SU-DHL-6 (cell line): Measurements from ENCODE around the gene SYNDIG1.

Experiments used
- EZH2phosphoT487 ChIP-seq: fragments of 200-600 bp; sonication (generic), shearing (Covaris generic); conservative IDR thresholded peaks from 2 replicates; pipeline ENCODE4 v1.6.1; 2018; ENCODE audit warnings: mild to moderate bottlenecking, antibody characterized with exemption, low read length, moderate library complexity, mixed read lengths
- TF ChIP-seq, protein P1 (sequence below): fragments of 200-600 bp; sonication (generic); IDR thresholded peaks from one replicate; pipeline ENCODE4 v1.5.1; 2017; ENCODE audit warnings: antibody characterized with exemption, mild to moderate bottlenecking, low read length, moderate library complexity; ENCODE audit not compliant: insufficient read depth, poor library complexity, severe bottlenecking

- TF ChIP-seq, protein P1, sequence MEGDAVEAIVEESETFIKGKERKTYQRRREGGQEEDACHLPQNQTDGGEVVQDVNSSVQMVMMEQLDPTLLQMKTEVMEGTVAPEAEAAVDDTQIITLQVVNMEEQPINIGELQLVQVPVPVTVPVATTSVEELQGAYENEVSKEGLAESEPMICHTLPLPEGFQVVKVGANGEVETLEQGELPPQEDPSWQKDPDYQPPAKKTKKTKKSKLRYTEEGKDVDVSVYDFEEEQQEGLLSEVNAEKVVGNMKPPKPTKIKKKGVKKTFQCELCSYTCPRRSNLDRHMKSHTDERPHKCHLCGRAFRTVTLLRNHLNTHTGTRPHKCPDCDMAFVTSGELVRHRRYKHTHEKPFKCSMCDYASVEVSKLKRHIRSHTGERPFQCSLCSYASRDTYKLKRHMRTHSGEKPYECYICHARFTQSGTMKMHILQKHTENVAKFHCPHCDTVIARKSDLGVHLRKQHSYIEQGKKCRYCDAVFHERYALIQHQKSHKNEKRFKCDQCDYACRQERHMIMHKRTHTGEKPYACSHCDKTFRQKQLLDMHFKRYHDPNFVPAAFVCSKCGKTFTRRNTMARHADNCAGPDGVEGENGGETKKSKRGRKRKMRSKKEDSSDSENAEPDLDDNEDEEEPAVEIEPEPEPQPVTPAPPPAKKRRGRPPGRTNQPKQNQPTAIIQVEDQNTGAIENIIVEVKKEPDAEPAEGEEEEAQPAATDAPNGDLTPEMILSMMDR, result no peak
- no peak for TF ChIP-seq EZH2phosphoT487
Observed at GRCh38 chr20:24421071-24421470, 48.4 kb upstream of the SYNDIG1 start.
